Inferior parietal cortex (tissue), 1 donor: Measurements from ENCODE around the gene ZSWIM5.
"Not testable (repeated sequence)": the region's sequence is repeated elsewhere in the genome, so short reads cannot be mapped to it uniquely, and the experiment has no call there.

Experiments
- DNase-seq: peaks from one replicate; pipeline ENCODE4 v3.0.0-alpha.2; 2016; ENCODE audit errors: extremely low spot score

The ZSWIM5 gene

GRCh38 chr1:45094371-45094770, 112.0 kb downstream of the ZSWIM5 start:
- not testable (repeated sequence) for DNase-seq

DNA sequence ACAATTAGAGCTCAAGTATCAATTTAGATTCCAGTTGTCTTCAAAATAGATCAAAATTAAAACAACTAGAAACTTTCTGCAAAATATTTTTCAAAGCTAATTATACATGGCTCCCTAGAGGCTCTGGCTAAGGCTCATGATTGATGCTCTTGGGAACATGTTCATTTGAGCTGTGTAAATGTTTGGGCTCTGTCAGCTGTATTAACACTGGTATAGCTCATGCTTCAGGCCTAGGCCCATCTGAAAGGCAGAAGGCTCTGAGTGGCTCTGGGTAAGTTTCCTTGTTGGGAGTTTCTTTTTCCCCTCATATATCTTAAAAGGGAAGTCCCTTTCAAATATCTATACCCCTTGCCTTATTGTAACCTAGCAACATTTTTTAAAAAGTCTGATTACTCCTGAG, 113.1 kb downstream of the ZSWIM5 start:
- DNase-seq: no peak

DNA sequence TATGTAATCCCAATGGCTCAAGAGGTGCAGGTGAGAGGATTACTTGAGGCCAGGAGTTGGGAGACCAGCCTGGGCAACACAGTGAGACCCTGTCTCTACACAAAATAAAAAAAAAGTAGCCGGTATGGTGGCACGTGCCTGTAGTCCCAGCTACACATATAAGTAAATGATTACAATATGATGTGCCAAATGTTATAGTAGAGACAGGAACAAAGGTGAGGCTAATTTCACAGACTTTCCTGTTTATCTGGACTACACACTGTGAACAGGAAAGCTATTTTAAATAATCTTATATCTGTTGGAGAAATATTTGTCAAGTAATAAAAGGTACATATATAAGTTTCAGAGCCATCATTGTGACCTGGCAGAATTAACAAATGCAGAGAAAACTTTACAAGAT, 116.7 kb downstream of the ZSWIM5 start:
- no peak for DNase-seq

- no peak for DNase-seq
These were observed 121.8 kb downstream of the ZSWIM5 start for GRCh38 chr1:45084562-45084961.

GRCh38 chr1:45079533-45079932, 126.9 kb downstream of the ZSWIM5 start:
- DNase-seq: no peak

DNA sequence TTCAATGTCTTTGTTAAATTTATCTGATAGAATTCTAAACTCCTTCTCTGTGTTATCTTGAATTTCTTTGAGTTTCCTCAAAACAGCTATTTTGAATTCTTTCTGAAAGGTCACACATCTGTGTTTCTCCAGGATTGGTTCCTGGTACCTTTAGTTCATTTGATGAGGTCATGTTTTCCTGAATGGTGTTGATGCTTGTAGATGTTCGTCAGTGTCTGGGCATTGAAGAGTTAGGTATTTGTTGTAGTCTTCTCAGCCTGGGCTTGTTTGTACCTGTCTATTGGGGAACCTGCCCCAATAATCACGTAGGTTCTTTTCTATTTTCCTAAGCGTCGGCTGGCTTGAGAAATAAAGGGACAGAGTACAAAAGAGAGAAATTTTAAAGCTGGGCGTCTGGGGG, 129.4 kb downstream of the ZSWIM5 start:
- DNase-seq: not testable (repeated sequence)

- DNase-seq: no peak
These were observed 134.8 kb downstream of the ZSWIM5 start for GRCh38 chr1:45071567-45071966.

DNA sequence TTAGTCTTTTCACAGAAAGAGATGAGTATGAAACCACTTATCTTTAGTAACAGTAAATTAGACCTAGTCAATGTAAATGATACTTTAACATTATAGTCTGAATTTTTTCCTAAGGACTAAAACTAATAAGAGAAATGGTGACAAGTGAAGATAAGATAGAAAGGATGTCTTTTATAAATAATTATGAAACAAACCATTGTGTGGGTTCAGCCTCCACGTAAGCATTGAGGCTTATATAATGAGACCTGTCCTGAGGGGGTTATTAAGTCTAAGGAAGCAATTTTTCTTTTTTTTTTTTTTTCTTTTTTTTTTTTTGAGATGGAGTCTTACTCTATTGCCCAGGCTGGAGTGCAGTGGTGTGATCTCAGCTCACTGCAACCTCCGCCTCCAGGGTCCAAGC, 138.6 kb downstream of the ZSWIM5 start:
- no peak for DNase-seq

DNA sequence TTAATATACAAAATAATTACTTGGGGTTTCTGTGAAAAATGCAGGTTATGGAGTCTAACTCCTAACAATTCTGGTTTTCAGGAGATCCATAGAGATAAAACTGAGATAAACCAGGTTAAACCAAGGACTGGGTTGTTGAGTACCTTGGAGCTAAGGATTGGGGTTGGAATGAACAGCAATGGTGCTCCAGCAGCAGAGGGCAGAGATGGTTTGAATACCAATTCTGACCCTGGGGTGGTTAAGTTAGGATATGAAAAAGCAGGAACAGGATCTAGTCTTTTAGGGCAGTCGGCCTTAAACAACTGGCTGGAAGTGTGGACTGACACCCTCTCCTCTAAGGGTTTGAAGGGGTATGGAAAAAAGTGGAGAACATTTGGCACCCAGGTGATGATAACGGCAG, 141.3 kb downstream of the ZSWIM5 start:
- DNase-seq: no peak

- not testable (repeated sequence) for DNase-seq
These were observed 143.9 kb downstream of the ZSWIM5 start for GRCh38 chr1:45062463-45062862.

GRCh38 chr1:45059829-45060228, 146.6 kb downstream of the ZSWIM5 start:
- DNase-seq: no peak

DNA sequence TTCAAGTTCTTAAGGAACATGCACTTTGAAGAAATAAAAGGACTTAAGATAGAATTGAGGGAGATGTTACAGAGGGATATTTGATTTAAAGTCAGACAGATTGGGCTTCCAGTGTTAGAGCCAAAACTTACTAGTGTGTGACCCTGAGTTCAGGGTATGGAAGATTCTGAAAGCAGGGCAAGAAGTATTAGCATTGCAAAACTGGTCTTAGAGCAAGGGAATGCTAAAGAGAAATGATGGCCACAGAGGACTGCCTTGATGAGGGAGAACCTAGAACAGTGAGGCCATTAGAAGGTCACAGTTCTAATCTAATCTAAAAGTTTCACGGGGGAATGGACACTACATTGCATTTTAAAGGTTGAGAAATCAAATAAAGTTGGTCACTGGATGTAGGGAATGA, 148.9 kb downstream of the ZSWIM5 start:
- DNase-seq: no peak

GRCh38 chr1:45051005-45051772, 155.2 kb downstream of the ZSWIM5 start:
- DNase-seq: no peak

DNA sequence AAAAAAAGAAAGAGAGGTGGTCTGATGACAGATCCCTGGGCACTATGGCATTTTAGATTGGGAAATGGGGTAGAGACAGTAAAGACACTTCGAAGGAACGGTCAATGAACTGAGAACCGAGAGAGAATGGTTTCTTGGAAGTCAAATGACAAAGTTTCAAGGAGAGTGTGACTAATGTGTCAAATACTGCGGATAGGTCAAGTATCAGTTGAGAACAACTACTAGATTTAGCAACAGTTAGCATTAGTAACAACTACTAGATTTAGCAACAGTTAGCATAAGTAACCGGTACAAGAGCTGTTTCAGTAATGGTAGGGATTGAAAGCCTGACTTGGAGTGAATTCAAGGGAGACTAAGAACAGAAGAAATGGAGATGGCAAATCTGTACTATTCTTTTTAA, 159.4 kb downstream of the ZSWIM5 start:
- DNase-seq: no peak

DNA sequence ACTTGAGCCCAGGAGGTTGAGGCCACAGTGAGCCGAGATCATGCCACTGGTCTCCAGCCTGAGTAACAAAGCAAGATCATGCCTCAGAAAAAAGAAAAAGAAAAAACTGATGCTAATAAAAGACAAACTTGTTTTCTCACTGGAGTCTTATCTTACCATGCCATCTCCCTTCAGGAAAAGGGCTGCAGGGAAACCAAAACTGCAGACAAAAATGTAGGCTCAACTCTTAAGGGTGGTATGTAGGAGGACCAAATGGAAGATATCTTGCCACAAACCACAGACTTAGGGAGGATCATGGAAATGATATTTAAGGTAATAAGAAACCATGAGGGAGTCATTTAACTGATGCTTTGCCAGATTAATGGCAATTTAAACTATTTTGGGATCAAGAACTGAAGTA, 161.5 kb downstream of the ZSWIM5 start:
- DNase-seq: no peak

GRCh38 chr1:45043094-45043493, 163.3 kb downstream of the ZSWIM5 start:
- no peak for DNase-seq

DNA sequence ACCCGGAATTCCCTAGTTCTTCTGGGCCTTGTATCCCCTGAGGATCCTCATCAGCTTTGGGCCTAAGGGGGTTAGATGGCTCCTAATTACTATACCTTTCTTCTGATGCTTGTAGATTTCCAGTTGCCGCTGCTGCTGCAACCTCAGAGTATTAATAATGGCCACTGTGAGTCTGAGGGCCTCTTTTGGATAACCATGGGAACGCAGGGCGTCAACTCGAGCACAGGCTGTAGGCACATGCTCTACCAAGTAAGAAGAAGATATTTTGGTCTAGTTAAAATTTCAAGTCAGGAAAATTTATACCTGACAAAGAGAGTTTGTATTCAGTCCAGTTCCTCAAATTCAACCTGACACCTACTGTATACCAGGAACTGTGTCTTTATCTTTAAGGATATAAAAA, 166.1 kb downstream of the ZSWIM5 start:
- no peak for DNase-seq

DNA sequence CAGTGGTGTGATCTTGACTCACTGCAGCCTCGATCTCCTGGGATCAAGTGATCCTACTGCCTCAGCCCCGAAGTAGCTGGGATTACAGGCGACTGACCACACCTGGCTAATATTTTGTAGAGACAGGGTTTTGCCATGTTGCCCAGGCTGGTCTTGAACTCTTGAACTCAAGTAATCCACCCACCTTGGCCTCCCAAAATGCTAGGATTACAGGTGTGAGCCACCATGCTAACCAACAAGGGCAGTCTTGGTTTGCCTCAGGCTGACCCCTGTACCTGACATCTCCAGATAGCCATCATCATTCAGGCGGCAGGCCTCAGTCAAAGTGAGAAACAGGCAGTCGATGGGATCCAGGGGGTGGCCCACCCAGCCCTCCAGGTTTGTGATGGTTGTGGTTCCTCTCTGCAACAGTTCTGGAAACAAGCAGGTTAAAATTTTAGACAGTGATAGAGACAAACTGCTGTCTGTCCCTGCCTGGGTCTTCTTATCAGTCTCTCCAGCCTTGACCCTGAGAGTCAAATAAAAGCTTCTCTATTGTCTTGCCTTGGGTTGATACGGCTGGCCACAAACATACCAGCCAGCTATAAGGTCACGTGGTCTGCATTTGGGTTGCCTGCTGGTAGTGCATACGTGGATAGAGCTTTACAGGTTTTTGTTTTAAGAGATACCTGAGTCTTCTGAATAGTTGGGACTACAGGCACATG, 167.6 kb downstream of the ZSWIM5 start:
- no peak for DNase-seq

GRCh38 chr1:45038240-45038639, 168.2 kb downstream of the ZSWIM5 start:
- no peak for DNase-seq

- DNase-seq: no peak
These were observed 168.9 kb downstream of the ZSWIM5 start for GRCh38 chr1:45037456-45037855.

- no peak for DNase-seq
These were observed 170.6 kb downstream of the ZSWIM5 start for GRCh38 chr1:45035631-45036301.

DNA sequence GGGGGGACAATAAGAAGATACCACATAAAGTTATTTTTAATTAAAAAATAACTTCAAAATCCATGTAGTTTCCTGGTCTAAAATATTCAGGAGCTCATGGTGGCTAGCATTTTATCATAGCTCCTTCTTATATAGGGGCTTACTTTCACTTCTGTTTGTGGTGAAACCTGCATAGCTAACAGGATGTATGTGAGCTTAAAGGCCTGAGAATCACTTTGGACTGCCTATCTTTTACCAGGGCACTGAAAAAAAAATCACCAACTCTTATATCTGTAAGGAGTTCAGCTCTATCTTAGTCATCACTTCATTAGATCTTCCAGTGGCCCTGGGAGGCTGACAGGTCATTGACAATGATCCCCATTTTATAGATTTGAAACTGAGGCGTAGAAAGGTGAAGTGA, 173.0 kb downstream of the ZSWIM5 start:
- no peak for DNase-seq

DNA sequence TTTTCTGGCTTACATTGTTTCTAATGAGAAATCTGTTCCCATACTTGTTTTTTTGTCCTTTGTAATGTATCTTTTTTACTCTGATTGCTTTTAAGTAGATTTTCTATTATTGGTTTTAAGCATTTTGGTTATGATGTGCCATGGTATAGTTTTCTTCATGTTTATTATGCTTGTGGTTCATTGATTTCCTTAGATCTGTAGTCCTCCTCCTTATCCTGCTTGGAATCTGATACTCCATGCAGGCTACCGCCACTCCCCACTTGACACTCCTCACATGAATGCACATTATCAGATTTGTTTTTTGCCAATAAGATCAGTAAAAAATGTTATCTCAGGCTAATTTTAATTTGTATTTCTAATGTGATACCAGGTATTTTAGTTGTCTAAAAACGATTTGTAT, 173.6 kb downstream of the ZSWIM5 start:
- DNase-seq: no peak
